Amygdala (tissue), 56 donors: Measurements from ENCODE around the gene TBX4.
"Not testable (repeated sequence)": the region's sequence is repeated elsewhere in the genome, so short reads cannot be mapped to it uniquely, and the experiment has no call there.

ENCODE experiments used
- DNase-seq, 56 donors: peaks; one replicate each; lab custom pipeline; 2025; lab: John Stamatoyannopoulos, UW

TBX4 gene

GRCh38 chr17:61427567-61427966 is 24.7 kb upstream of the TBX4 start:
- DNase-seq, result no peak

- no peak for DNase-seq
These were observed 22.9 kb upstream of the TBX4 start for GRCh38 chr17:61429274-61429673.

DNA sequence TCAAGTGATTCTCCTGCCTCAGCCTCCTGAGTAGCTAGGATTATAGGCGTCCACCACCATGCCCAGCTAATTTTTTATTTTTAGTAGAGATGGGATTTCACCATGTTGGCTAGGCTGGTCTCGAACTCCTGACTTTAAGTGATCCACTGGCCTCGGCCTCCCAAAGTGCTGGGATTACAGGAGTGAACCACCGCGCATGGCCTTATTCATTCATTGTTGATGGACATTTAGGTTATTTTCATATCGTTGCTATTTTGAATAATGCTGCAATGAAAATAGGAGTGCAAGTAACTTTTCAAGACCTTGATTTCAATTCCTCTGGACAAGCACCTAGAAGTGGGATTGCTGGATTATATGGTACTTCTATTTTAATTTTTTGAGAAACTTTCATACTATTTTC is 22.4 kb upstream of the TBX4 start:
- DNase-seq, result not testable (repeated sequence)

DNA sequence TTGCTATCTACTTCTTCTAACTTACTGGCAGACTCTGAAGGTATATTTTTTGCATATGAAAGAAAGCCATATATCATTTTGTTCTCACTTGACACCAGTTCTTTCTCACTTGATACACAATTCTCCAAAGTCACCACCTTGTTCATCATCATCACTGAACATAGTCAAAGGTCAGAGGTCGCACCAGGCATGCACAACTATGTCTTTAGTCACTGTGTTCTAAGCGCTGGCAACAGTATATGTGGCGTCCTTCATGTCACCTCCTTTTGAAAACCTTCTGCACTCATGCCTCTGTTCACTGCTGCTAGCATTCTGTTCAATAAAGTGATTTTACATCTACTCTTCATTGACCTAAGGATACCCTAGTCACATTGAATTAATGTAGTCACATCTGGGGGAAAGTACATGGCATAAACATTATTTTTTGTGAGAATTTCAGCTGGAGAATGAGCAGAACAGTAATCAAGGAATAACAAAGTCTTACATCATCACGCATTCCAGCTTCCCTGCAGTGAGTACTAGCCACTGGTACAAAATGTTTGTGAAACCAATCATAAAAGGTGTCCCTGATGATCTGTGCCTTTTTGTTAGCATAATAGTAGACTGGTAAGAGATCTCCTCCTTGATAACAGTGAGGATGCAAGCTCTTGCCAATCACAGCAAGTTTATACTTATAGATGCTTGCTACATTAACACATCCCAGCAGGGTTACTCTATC is 20.5 kb upstream of the TBX4 start:
- DNase-seq, result no peak

DNA sequence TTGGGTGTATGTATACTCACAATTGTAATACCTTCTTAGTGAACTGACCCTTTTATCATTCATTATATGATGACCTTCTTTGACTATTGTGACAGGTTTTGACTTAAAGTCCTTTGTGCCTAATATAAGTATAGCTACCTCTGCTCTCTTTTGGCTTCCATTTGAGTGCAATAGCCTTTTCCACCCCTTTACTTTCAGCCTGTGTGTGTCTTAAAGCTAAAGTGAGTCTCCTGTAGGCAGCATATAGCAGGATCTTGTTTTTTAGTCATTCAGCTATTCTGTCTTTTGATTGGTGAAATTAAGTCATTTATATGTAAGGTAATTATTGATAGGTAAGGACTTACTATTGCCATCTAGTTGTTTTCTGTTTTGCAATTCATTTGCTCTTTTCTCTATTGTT is 15.9 kb upstream of the TBX4 start:
- no peak for DNase-seq

GRCh38 chr17:61436995-61437704 is 15.1 kb upstream of the TBX4 start:
- no peak for DNase-seq

DNA sequence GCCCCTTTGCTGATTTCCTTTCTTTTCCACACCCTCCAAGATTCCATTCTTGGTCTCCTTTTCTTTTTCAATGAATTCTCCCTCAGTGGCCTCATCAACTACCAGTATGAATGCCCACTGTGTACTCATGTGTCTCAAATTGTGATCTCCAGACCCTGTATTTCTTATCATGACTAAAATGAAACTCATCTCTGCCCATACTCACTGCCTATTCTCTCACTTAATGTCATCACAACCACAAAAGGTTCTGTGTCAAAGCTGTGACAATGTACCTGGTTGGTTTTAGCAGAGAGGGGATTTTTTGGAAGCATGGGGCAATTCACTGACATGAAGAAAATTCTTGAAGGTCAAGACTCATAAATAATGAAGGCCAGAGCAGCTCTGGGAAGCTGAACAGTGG is 11.5 kb upstream of the TBX4 start:
- no peak for DNase-seq

DNA sequence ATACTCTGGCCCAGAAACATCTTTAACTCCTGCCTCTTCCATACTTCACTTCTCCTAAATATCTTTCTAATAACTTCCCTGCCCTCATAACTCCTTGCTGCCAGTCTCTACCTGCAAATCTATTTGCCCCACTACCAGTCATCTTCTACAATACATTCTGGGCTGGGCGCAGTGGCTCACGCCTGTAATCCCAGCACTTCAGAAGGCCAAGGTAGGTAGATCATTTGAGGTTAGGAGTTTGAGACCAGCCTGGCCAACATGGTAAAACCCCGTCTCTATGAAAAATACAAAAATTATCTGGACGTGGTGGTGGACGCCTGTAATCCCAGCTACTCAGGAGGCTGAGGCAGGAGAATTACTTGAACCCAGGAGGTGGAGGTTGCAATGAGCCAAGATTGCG is 10.7 kb upstream of the TBX4 start:
- not testable (repeated sequence) for DNase-seq

DNA sequence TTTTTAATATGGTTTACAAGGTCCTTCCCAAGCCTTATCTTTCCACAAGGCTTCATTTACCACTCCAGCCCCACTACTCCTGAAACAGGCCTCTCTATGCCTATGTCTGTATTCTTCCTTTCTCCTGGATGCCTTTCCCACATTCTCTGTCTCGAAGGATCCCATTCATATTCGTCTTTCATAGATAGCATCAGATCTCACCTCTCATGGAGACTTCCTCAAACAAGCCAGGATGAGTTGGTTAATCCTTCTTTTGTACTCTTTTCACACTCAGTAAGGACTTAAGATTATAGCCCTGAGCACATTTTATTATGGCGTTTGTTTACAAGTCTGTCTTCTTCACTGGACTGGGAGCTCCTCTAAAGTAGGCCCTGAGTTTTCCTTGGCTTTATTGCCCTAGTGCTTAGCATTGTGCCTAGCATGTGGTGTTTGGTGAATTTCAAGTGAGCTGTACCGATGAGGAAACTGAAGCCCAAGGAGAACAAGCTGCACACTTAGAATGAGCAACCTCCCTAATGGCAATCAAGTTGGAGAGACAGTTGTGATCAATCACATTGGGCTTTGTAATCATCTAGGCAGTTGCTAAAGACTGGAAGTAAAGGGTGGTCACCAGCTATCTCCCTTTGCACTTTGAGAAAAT is 10.0 kb upstream of the TBX4 start:
- no peak for DNase-seq

DNA sequence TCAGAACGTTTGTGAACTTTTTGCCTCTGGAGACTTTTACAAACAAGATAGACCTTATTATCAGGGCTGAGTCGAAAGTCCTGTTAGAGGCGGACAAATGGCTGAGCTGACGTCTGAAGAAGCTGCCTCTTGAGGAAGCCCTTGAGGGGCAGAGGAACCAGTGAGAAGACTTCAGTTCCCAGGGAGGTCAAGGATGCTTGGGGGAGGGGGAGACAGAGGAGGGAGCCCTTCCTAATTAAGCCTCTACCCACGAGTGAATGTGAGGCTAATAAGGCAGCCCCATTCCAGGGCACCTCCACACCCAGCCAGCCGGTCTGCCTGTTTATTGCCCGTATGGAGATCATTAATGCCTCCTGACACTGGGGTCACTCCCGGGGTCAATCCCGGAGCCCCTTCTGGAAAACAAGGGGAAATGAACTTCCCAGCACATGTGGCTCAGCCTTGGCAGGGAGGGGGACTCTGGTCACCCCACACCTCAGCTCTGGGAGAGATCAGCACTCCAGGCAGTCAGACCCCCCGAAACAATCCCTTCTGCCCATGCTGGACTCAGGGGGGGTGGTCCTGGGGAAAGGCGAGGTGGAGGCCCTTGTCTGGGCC is 9.2 kb upstream of the TBX4 start:
- DNase-seq, result no peak

GRCh38 chr17:61443475-61443882 is 8.7 kb upstream of the TBX4 start:
- no peak for DNase-seq

GRCh38 chr17:61444075-61444474 is 8.1 kb upstream of the TBX4 start:
- DNase-seq, result no peak

DNA sequence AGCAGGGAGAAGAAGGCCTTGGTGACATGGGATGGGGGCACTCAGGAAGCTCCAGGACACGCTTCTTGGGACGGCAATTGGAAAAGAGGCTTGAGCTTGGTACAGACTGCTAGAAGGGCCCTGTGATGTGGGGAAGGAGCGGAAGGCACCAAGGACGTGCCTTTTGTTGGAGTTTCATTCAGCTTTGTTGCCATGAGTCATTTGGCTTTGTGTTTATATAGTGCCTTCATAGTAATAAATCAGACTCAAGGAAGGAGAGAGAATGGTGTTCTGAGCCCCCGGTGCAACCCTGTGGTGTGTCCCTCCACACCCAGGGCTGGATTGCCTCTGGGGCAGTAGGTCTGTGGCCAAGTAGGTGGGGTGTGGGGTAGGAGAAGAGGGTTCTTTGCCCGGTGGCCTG is 7.4 kb upstream of the TBX4 start:
- no peak for DNase-seq

- no peak for DNase-seq
These were observed 4.9 kb upstream of the TBX4 start for GRCh38 chr17:61447358-61447757.

DNA sequence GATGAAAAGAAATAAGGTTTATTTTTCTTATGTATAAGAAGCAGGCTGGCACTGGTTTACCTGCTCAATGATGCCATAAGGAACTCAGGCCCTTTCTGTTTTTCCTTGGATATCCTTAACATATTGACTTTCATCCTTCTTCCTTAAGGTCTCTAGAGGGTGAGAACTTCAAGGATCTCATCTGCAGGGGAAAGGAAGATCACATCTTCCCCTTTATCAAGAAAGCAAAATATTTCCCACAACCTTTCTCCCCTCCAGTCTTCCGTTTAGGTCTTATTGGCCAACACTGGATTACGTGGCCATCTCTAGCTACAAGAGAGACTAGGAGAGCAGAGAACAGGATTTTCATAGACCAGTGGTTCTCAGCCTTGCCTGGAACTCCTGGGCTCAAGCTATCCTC is 4.2 kb upstream of the TBX4 start:
- DNase-seq, result no peak

DNA sequence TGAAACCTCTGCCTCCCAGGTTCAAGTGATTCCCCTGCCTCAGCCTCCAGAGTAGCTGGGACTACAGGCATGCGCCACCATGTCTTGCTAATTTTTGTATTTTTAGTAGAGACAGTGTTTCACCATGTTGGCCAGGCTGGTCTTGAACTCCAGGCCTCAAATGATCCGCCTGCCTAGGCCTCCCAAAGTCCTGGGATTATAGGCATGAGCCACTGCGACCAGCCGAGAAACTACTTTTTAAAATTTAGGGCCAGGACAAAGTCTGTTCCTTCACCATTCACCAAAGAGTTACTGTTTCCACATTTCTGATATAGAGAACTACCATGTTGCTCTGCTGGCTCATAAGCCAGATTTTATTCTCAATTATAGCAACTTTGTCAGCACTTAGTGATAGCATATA is 3.1 kb upstream of the TBX4 start:
- DNase-seq, result not testable (repeated sequence)

DNA sequence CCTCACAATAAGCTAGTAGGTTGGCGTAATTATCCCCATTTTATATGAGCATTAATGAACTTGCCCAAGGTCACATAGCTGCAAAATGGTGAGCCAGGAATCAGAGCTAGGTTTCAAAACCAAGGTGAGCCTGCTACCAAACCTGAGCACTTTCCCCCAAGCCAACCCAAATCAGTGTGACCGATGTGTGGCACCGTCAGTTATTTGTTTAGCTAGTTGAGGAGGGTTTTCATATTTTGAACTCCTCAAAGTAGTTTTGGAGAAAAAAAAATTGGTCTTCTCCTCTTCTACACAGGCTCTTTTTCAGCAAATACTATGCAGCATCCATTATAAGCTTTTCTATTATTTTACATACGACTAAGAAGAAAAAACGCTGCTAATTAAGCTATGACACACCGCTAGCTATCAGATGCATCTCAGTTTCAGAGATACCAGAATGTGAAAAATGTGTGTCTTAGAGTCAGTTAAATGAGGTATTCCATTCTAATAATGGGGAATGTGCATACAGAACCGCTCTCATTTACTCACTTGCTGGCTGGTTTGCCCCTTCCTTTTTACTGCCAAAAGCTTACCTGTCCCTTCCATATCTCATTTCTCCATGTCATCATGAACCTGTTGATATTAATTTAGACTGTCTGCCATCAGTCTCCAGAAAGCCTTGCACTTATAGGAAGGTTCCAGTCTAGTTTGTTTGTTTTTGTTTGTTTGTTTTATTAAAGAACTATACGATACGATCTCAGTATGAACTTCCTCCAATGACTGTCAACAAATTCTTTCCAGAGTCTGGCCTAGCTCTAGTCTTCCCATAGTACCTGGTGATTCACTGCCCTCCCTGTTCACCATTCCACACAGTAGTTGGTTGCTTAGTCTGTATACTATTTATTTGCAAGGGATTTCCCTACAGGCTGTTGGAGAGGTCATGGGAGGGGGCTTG is 2.2 kb upstream of the TBX4 start:
- no peak for DNase-seq

DNA sequence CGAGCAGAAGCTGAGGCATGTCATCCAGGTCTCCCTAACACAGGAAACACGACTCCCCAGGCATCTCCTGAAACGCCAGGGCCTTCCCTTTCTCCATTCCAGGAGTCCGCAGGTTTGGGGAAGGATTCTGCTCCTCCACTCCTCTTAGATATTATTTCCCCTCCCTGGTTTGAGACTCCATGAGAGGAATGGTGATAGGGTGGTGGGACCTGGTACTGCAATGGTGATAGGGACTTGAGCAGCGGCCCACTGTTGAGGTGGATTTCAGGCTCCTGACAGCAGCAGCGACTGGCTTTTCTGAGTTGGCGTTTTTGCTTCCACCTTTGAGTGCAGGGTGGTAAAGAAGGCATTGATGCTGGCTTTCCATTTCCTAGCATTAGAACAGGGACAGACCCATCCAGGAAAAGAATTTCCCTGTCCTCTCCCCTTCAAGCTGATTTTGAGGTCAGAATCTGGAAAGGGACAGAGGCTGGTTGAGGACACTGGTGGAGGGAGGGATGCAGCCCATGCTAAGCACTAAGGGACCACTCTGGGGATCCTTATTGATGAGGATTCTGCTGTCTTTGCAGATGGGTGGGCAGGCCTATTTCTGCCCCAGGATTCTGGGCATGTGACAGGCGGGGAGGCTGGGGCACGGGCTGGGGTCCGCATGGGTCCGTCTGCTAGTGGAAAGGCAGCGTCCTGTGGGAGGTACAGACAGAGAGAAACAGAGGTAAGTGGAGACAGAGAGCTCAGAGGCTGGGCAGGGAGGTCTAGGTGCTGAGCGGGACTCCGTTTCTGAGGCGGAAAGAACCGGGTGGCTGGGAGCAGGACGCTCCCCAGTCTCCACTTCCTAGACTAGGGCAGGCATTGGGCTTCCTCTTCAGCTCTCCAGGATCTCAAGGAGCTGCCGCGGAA is 1.3 kb upstream of the TBX4 start:
- no peak for DNase-seq

DNA sequence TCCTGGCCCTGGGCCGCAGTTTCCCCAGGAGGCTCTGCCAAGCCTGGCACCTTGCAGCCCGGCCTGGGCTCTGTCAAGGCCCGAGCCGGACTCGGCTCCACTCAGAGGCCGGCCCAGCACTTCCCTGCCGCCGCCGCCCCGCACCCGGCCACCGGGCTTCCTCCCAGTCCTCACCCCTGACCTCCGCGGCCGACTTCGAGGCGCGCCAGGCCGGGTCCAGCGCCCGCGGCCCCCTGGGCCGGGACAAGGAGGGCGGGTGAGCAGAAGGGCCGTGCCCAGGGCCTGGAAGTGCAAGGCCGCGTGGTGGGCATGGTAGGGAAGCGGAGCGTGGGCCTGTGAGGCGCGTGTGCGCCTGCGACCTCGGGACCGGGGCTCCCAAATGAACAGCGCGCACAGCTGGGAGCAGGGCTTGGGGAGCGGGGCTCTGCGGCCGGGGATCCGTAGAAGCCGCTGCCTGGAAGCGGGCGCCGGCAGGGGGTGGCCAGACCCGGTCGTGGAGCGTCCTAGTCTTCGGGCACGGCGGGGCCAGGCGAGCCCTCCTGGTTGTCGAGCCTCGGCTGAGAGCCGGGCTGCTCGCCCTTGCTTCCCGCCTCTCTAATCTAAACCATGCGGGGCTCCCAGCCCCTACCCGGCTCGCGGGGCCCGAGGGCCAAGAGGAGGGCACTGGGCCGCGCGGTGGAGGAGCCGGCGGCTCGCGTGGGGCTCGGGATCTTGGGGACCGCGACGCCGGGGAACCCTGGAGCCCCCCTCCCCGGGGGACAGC is 503 bp upstream of the TBX4 start:
- DNase-seq, result no peak
